NCI-H2196 treated with DMSO at 0.1 percent for 48 hours (cell line): Measurements from ENCODE around the gene SYVN1.
"Not testable (repeated sequence)": the region's sequence is repeated elsewhere in the genome, so short reads cannot be mapped to it uniquely, and the experiment has no call there.

Experiments used
- DNase-seq: peaks from one replicate; lab custom pipeline; 2025; ENCODE audit not compliant: unreplicated experiment; lab: John Stamatoyannopoulos, UW

The SYVN1 gene

GRCh38 chr11:65127473-65128181 lies 6.7 kb downstream of the SYVN1 start:
- no peak for DNase-seq

GRCh38 chr11:65126624-65127274 lies 7.6 kb downstream of the SYVN1 start:
- DNase-seq, result no peak

GRCh38 chr11:65125197-65126056 lies 8.9 kb downstream of the SYVN1 start:
- no peak for DNase-seq

GRCh38 chr11:65124480-65125196 lies 9.7 kb downstream of the SYVN1 start:
- no peak for DNase-seq

GRCh38 chr11:65121865-65122696 lies 12.2 kb downstream of the SYVN1 start, which contains the start of the genes FAU and MRPL49:
TSS of gene FAU (minus strand) at chr11:65122134. CDS start at chr11:65121813, 321 bp downstream.
TSS of gene MRPL49 (plus strand) at chr11:65122321. CDS start at chr11:65122347, 26 bp downstream.
- peak; percentile 96 for DNase-seq

- DNase-seq, result no peak
Observed at GRCh38 chr11:65121447-65121864, 12.9 kb downstream of the SYVN1 start.

GRCh38 chr11:65120831-65121230 lies 13.5 kb downstream of the SYVN1 start:
- DNase-seq, result no peak

GRCh38 chr11:65119670-65119995 lies 14.7 kb downstream of the SYVN1 start:
- no peak for DNase-seq

GRCh38 chr11:65118891-65119669 lies 15.2 kb downstream of the SYVN1 start:
- not testable (repeated sequence) for DNase-seq

GRCh38 chr11:65118097-65118837 lies 16.1 kb downstream of the SYVN1 start:
- no peak for DNase-seq

- DNase-seq, result peak; percentile 98
Observed at GRCh38 chr11:65117206-65118096, 16.9 kb downstream of the SYVN1 start, which contains the start of gene ZNHIT2. TSS of gene ZNHIT2 (minus strand) at chr11:65117701. CDS start at chr11:65117653, 48 bp downstream.

GRCh38 chr11:65116370-65117205 lies 17.7 kb downstream of the SYVN1 start:
- DNase-seq, result no peak

- no peak for DNase-seq
Observed at GRCh38 chr11:65115361-65116082, 18.8 kb downstream of the SYVN1 start.

GRCh38 chr11:65114538-65115171 lies 19.7 kb downstream of the SYVN1 start:
- no peak for DNase-seq

- DNase-seq, result no peak
Observed at GRCh38 chr11:65113839-65114238, 20.5 kb downstream of the SYVN1 start.

- DNase-seq, result no peak
Observed at GRCh38 chr11:65113361-65113756, 21.0 kb downstream of the SYVN1 start.
